Body of pancreas (tissue), 4 donors: ENCODE measurements around the gene ZCCHC7. TPM values are rescaled to one million over a fixed set of nuclear protein-coding genes. Genes with fewer than 3 reads are reported as not detected.
"Not testable (repeated sequence)": the region's sequence is repeated elsewhere in the genome, so short reads cannot be mapped to it uniquely, and the experiment has no call there.

Experiments used
- ATAC-seq: fragments of 150-250 bp; one replicate; pipeline ENCODE4 v1.9.1; 2016
- DNase-seq, 4 donors: peaks; one replicate each; pipeline ENCODE4 v3.0.0-alpha.2; 2019
- H3K27ac ChIP-seq, 4 donors: fragments of 200-600 bp; sonication (generic); 1 replicate in 3 of 4; 2 replicates in 1 of 4; pipeline versions ENCODE4 v1.5.1 to v1.6.1; 2016 to 2019; ENCODE audit warnings: mild to moderate bottlenecking in 1 of 4, mixed read lengths in 1 of 4, moderate library complexity in 1 of 4
- H3K27me3 ChIP-seq, 2 donors: fragments of 200-600 bp; sonication (generic); one replicate each; pipeline ENCODE4 v1.6.0; 2016; ENCODE audit warnings: mild to moderate bottlenecking in 1 of 2
- H3K36me3 ChIP-seq, 2 donors: fragments of 200-600 bp; sonication (generic); replicated peaks in 1 of 2; 2 replicates each; pipeline ENCODE4 v1.5.1; 2016; ENCODE audit warnings: low read depth in 2 of 2; ENCODE audit not compliant: insufficient read depth in 1 of 2
- H3K4me1 ChIP-seq: fragments of 200-600 bp; sonication (generic); one replicate; pipeline ENCODE4 v1.6.0; 2016
- H3K4me3 ChIP-seq, 2 donors: fragments of 200-600 bp; sonication (generic); 1 replicate in 1 of 2; 2 replicates in 1 of 2; pipeline ENCODE4 v1.5.1; 2016 to 2019
- H3K9me3 ChIP-seq, 3 donors: fragments of 200-600 bp; sonication (generic); 1 replicate in 2 of 3; 2 replicates in 1 of 3; pipeline ENCODE4 v1.5.1; 2016
- CTCF ChIP-seq, 7 experiments: fragments of 450-650 bp in 4 of 7; fragments of 200-600 bp in 3 of 7; sonication (generic) in 3 of 7; IDR thresholded peaks; one replicate each; pipeline ENCODE4 v1.5.1; 2016 to 2019; ENCODE audit warnings: antibody characterized with exemption in 7 of 7
- POLR2A ChIP-seq, 3 donors: fragments of 450-650 bp; IDR thresholded peaks; one replicate each; pipeline ENCODE4 v1.6.1; 2016; ENCODE audit warnings: antibody characterized with exemption in 3 of 3, mild to moderate bottlenecking in 2 of 3
- WGBS, 2 donors: methylation state at CpG; one replicate each; pipeline ENCODE4 v1.1.5; 2017; 5-methylcytosine and 5-hydroxymethylcytosine counted together
- intact Hi-C: fragments of 100-400 bp; cut with DNase I; formaldehyde crosslinking; loops from one replicate; pipeline ENCODE4 v1.15.1; 2023
- total RNA-seq, 2 donors: library from RNA; depleted of rRNA; stranded (reverse); fragments of >200 nt; gene quantifications; one replicate each; pipeline ENCODE4 v1.1.0, GENCODE V29; 2016

ZCCHC7 gene
- total RNA-seq, 2 donors from 2014 or later: 10.1 to 18.1 TPM

- intact Hi-C loops: no loop called here
- H3K27ac ChIP-seq: no peak overlapping the region
- ATAC-seq (no peak), DNase-seq (no peak)
- H3K9me3 ChIP-seq: no peaks in the 10 kb centered on the region
- H3K27me3 ChIP-seq: no peaks in the 10 kb centered on the region
- no peaks in the 10 kb centered on the region for H3K36me3 ChIP-seq
- H3K4me1 ChIP-seq: no peaks in the 10 kb centered on the region
- WGBS, 2 donors: 87 to 92% methylated on average over 2 of the region's 2 CpGs
- no peak overlapping the region for H3K4me3 ChIP-seq
- TF ChIP-seq POLR2A (IDR thresholded peaks at IDR 0.05) (no peak), CTCF (IDR thresholded peaks at IDR 0.05) (no peak)
These were observed 35.2 kb downstream of the ZCCHC7 start for GRCh38 chr9:37155601-37156000.

DNA sequence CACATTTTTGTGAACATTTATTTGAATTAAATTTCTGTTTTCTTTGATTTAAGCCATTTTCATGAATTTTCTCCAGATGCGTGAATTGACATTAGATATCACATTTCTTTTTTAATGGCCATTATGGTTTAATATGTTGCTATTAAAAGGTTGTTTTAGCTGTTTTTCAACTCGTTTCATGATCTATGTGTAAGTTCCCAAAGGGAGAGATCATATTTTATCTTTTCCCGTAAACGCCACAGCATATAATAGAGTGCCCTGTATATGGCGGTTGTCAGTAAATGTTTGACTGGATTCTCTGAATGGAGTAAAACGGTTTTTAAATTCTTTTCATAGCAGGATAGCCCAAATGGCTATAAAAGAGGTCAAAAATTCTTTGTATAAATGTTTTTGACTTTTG is 35.8 kb downstream of the ZCCHC7 start:
- no peaks in the 10 kb centered on the region for H3K4me1 ChIP-seq
- no peaks in the 10 kb centered on the region for H3K9me3 ChIP-seq
- TF ChIP-seq POLR2A (IDR thresholded peaks at IDR 0.05): no peak
- TF ChIP-seq CTCF (IDR thresholded peaks at IDR 0.05): no peak
- intact Hi-C loops: no loop called here
- 91 to 92% methylated on average over 6 of the region's 6 CpGs for WGBS, 2 donors
- no peak overlapping the region for H3K4me3 ChIP-seq
- H3K36me3 ChIP-seq: no peaks in the 10 kb centered on the region
- ATAC-seq (no peak), DNase-seq (no peak)
- H3K27ac ChIP-seq: no peak overlapping the region
- no peaks in the 10 kb centered on the region for H3K27me3 ChIP-seq

DNA sequence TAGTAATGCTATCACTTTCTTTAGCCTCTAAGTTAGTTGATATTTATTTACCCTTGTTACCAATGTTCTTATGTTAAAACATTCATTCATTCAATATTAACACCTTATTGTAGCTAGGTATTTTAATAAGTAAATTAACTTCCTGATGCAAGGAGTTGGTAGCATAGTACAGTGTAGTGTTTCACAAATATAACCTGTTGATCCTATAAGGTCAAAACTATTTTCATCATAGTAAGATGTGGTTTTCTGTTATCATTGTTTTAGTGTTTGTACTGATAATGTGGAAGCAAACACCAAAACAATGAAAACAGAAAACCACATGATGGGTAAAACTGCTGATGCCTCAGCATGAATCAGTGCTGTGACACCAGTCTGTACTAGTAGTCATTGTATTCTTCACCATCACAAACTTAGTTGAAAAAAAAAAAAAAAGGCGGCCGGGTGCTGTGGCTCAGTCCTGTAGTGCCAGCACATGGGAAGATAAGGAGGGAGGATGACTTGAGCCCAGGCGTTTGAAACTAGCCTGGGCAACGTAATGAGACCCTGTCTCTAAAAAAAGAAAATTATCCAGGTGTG is 36.5 kb downstream of the ZCCHC7 start:
- ATAC-seq (no peak), DNase-seq (no peak)
- Histone ChIP-seq H3K4me1 (no peaks in the 10 kb centered on the region), H3K27ac (no peak overlapping the region), H3K27me3 (no peaks in the 10 kb centered on the region), H3K4me3 (no peak overlapping the region), H3K9me3 (no peaks in the 10 kb centered on the region), H3K36me3 (no peaks in the 10 kb centered on the region)
- whole genome bisulfite sequencing, 2 donors: 88 to 94% methylated on average over 4 of the region's 4 CpGs
- intact Hi-C loops: no loop called here
- TF ChIP-seq CTCF (IDR thresholded peaks at IDR 0.05) (no peak), POLR2A (IDR thresholded peaks at IDR 0.05) (no peak)

- Histone ChIP-seq H3K27me3 (no peaks in the 10 kb centered on the region), H3K9me3 (no peaks in the 10 kb centered on the region), H3K4me3 (no peak overlapping the region), H3K36me3 (no peaks in the 10 kb centered on the region), H3K4me1 (no peaks in the 10 kb centered on the region), H3K27ac (no peak overlapping the region)
- WGBS, 2 donors: 79 to 85% methylated on average over 4 of the region's 4 CpGs
- DNase-seq (no peak), ATAC-seq (no peak)
- intact Hi-C loops: no loop called here
- no peak for TF ChIP-seq CTCF (IDR thresholded peaks at IDR 0.05)
- no peak for TF ChIP-seq POLR2A (IDR thresholded peaks at IDR 0.05)
These were observed 37.5 kb downstream of the ZCCHC7 start for GRCh38 chr9:37157726-37158377.

- Histone ChIP-seq H3K4me3 (no peak overlapping the region), H3K4me1 (no peaks in the 10 kb centered on the region), H3K36me3 (no peaks in the 10 kb centered on the region), H3K27ac (no peak overlapping the region), H3K27me3 (no peaks in the 10 kb centered on the region), H3K9me3 (no peaks in the 10 kb centered on the region)
- WGBS, 2 donors: 91 to 94% methylated on average over 4 of the region's 4 CpGs
- TF ChIP-seq CTCF (IDR thresholded peaks at IDR 0.05): no peak
- no peak for TF ChIP-seq POLR2A (IDR thresholded peaks at IDR 0.05)
- intact Hi-C loops: no loop called here
- no peak for ATAC-seq
- no peak for DNase-seq
These were observed 42.9 kb downstream of the ZCCHC7 start for GRCh38 chr9:37163299-37163698.

GRCh38 chr9:37164335-37164734 is 44.0 kb downstream of the ZCCHC7 start:
- H3K4me3 ChIP-seq, H3K36me3 ChIP-seq, H3K27me3 ChIP-seq, DNase-seq, H3K4me1 ChIP-seq, H3K9me3 ChIP-seq, H3K27ac ChIP-seq, ATAC-seq, intact Hi-C loops: not testable (repeated sequence)
- WGBS, 2 donors: 92 to 94% methylated on average over 4 of the region's 4 CpGs
